B cell (primary cell): ENCODE measurements around the gene SPDYE3. TPM values are rescaled to one million over a fixed set of nuclear protein-coding genes. Genes with fewer than 3 reads are reported as not detected.
"Not testable (repeated sequence)": the region's sequence is repeated elsewhere in the genome, so short reads cannot be mapped to it uniquely, and the experiment has no call there.

Experiments
- ATAC-seq: fragments of 200-7000 bp; cut with Tn5 transposase; one replicate; pipeline ENCODE4 v1.10.0; 2021; ENCODE audit warnings: low read depth, mild to moderate bottlenecking, moderate number of reproducible peaks, moderate library complexity
- CTCF ChIA-PET: fragments of 350-600 bp; sonication (Branson Sonifier 250); formaldehyde crosslinking; loops from one replicate; lab custom pipeline; 2021; ENCODE audit warnings: antibody characterized with exemption, inconsistent platforms; lab: Charles Lee
- POLR2A ChIA-PET: fragments of 350-600 bp; sonication (Branson Sonifier 250); formaldehyde crosslinking; loops from one replicate; lab custom pipeline; 2021; ENCODE audit warnings: antibody characterized with exemption; lab: Charles Lee
- DNase-seq: peaks from one replicate; pipeline ENCODE4 v3.0.0; 2013
- H2AFZ ChIP-seq: 2 replicates; pipeline ENCODE4 v1.6.1; 2012; ENCODE audit warnings: mild to moderate bottlenecking, low read depth, low read length; ENCODE audit not compliant: insufficient read depth, poor library complexity, severe bottlenecking
- H3K27ac ChIP-seq, 2 donors: 1 replicate in 1 of 2; 2 replicates in 1 of 2; pipeline ENCODE4 v1.5.1; 2012 to 2013; ENCODE audit warnings: low read length in 2 of 2, mild to moderate bottlenecking in 2 of 2, moderate library complexity in 1 of 2
- H3K27me3 ChIP-seq, 4 experiments: fragments of 200-600 bp in 1 of 4; sonication (generic) in 1 of 4; replicated peaks in 1 of 4; 1 replicate in 2 of 4; 2 replicates in 2 of 4; pipeline versions ENCODE4 v1.6.1 to v1.7.0; 2013 to 2016; ENCODE audit warnings: low read length in 3 of 4, mild to moderate bottlenecking in 2 of 4, mixed read lengths in 1 of 4, moderate library complexity in 1 of 4; ENCODE audit not compliant: insufficient read depth in 4 of 4, control insufficient read depth in 3 of 4; ENCODE audit errors: control extremely low read depth in 1 of 4
- H3K36me3 ChIP-seq, 2 experiments: replicated peaks in 1 of 2; 1 replicate in 1 of 2; 2 replicates in 1 of 2; pipeline versions ENCODE4 v1.6.1 to v1.7.1; 2013; ENCODE audit warnings: low read length in 1 of 2; ENCODE audit not compliant: insufficient read depth in 2 of 2, control insufficient read depth in 1 of 2; ENCODE audit errors: control extremely low read depth in 1 of 2, extremely low read depth in 1 of 2
- H3K4me1 ChIP-seq, 2 donors: fragments of 200-600 bp in 1 of 2; sonication (generic) in 1 of 2; 1 replicate in 1 of 2; 2 replicates in 1 of 2; pipeline versions ENCODE4 v1.5.1 to v1.6.1; 2013 to 2017; ENCODE audit warnings: low read length in 2 of 2; ENCODE audit not compliant: control insufficient read depth in 2 of 2, insufficient read depth in 2 of 2
- H3K4me2 ChIP-seq: replicated peaks from 2 replicates; pipeline ENCODE3; 2012; ENCODE audit warnings: mild to moderate bottlenecking, low read depth, low read length; ENCODE audit not compliant: poor library complexity, severe bottlenecking
- H3K4me3 ChIP-seq, 5 experiments: fragments of 200-600 bp in 1 of 5; sonication (generic) in 1 of 5; 1 replicate in 3 of 5; 2 replicates in 2 of 5; pipeline versions ENCODE4 v1.5.1 to v1.7.0; 2011 to 2016; ENCODE audit warnings: low read length in 4 of 5, mild to moderate bottlenecking in 4 of 5, low read depth in 2 of 5, control low read depth in 1 of 5, moderate library complexity in 1 of 5; ENCODE audit not compliant: insufficient read depth in 1 of 5; ENCODE audit errors: control extremely low read depth in 1 of 5, extremely low read depth in 1 of 5
- H3K79me2 ChIP-seq: fragments of 200-600 bp; sonication (generic); one replicate; pipeline ENCODE4 v1.6.0; 2016; ENCODE audit warnings: low read length; ENCODE audit not compliant: control insufficient read depth, insufficient read depth
- H3K9ac ChIP-seq: fragments of 200-600 bp; sonication (generic); 2 replicates; pipeline ENCODE4 v1.6.1; 2017; ENCODE audit warnings: mild to moderate bottlenecking, low read length, moderate library complexity
- H3K9me3 ChIP-seq, 3 donors: one replicate each; pipeline versions ENCODE4 v1.6.1 to v1.7.1; 2013; ENCODE audit warnings: low read length in 2 of 3; ENCODE audit not compliant: control insufficient read depth in 2 of 3, insufficient read depth in 1 of 3; ENCODE audit errors: control extremely low read depth in 1 of 3
- H4K20me1 ChIP-seq: 2 replicates; pipeline ENCODE4 v1.6.0; 2012; ENCODE audit warnings: mild to moderate bottlenecking, low read length; ENCODE audit not compliant: insufficient read depth, control insufficient read depth, poor library complexity, severe bottlenecking
- H3K27ac Mint-ChIP-seq: one replicate; pipeline ENCODE4 v1.8.0; 2021; ENCODE audit warnings: mixed read lengths
- H3K27me3 Mint-ChIP-seq: one replicate; pipeline ENCODE4 v1.8.0; 2021; ENCODE audit warnings: mixed read lengths
- H3K4me1 Mint-ChIP-seq: one replicate; pipeline ENCODE4 v1.8.0; 2021; ENCODE audit warnings: mixed read lengths
- H3K4me3 Mint-ChIP-seq: one replicate; pipeline ENCODE4 v1.8.0; 2021; ENCODE audit warnings: mixed read lengths
- H3K9me3 Mint-ChIP-seq: one replicate; pipeline ENCODE4 v1.8.0; 2022; ENCODE audit warnings: mixed read lengths; ENCODE audit not compliant: insufficient read depth
- WGBS: methylation state at CpG from one replicate; pipeline ENCODE4 v1.1.5; 2013; ENCODE audit warnings: missing lambda C conversion rate; ENCODE audit not compliant: insufficient coverage; 5-methylcytosine and 5-hydroxymethylcytosine counted together
- intact Hi-C: fragments of 100-400 bp; cut with micrococcal nuclease; formaldehyde crosslinking; loops from one replicate; pipeline ENCODE4 v1.10.0; 2022
- polyA plus RNA-seq: library from polyadenylated mRNA; depleted of rRNA; stranded (reverse); fragments of >200 nt; gene quantifications from 2 replicates; pipeline ENCODE4 v1.2.3, GENCODE V29; 2012
- total RNA-seq, 2 donors: library from RNA; stranded (reverse); fragments of 120-200 nt in 1 of 2; gene quantifications; 1 replicate in 1 of 2; 2 replicates in 1 of 2; pipeline versions ENCODE4 v1.2.3 to v1.2.4, GENCODE V29; 2013 to 2022

Gene SPDYE3
- total and polyA plus RNA-seq, 2 donors (not counting 1 experiment from before 2014, with no cell fraction given): not detected

GRCh38 chr7:100269306-100270045 lies 38.0 kb upstream of the SPDYE3 start:
- POLR2A ChIA-PET, CTCF ChIA-PET, H3K27me3 ChIP-seq, H3K4me1 ChIP-seq, H3K4me3 ChIP-seq, H3K9me3 Mint-ChIP-seq, H3K27me3 Mint-ChIP-seq, H3K9ac ChIP-seq, H3K27ac ChIP-seq, H3K4me2 ChIP-seq, ATAC-seq, H3K36me3 ChIP-seq, H3K9me3 ChIP-seq, H3K4me3 Mint-ChIP-seq, H2AFZ ChIP-seq, H3K27ac Mint-ChIP-seq, H4K20me1 ChIP-seq, DNase-seq: not testable (repeated sequence)
- WGBS: 91% methylated on average over 12 of the region's 14 CpGs
- H3K4me1 Mint-ChIP-seq: peaks cover 24% of the 10 kb centered on the region
- peaks cover 14% of the 10 kb centered on the region for H3K79me2 ChIP-seq
- intact Hi-C loops: loop anchor here (5.0 to 10.0 kb wide), 2 partner anchors 75 to 122 kb away; partner anchors contain the start of gene LAMTOR4

- H3K36me3 ChIP-seq, H3K27ac Mint-ChIP-seq, H3K9me3 Mint-ChIP-seq, H3K9ac ChIP-seq, POLR2A ChIA-PET, H3K27me3 ChIP-seq, H3K9me3 ChIP-seq, H3K4me2 ChIP-seq, H3K27me3 Mint-ChIP-seq, H3K4me1 ChIP-seq, H4K20me1 ChIP-seq, CTCF ChIA-PET, H2AFZ ChIP-seq, ATAC-seq, DNase-seq, H3K4me3 ChIP-seq, H3K27ac ChIP-seq: not testable (repeated sequence)
- WGBS: 62% methylated on average over 7 of the region's 23 CpGs
- peaks cover 14% of the 10 kb centered on the region for H3K79me2 ChIP-seq
- Mint-ChIP-seq H3K4me3 (peak overlapping the region; percentile 86), H3K4me1 (peaks cover 29% of the 10 kb centered on the region)
- intact Hi-C loops: loop anchor here (5.0 to 10.0 kb wide), 2 partner anchors 75 to 123 kb away; partner anchors contain the start of gene LAMTOR4
These were observed 37.2 kb upstream of the SPDYE3 start for GRCh38 chr7:100270046-100270918.

- POLR2A ChIA-PET: interaction anchor here (0.8 kb wide), 1 partner anchor 157 kb away, joined by 3 read pairs; the partner anchor contains the start of gene ZCWPW1
- peak overlapping the region; percentile 86 for H3K4me3 Mint-ChIP-seq
- not testable (repeated sequence) for H3K9ac ChIP-seq, H3K27me3 Mint-ChIP-seq, H3K36me3 ChIP-seq, H4K20me1 ChIP-seq, H2AFZ ChIP-seq, H3K27me3 ChIP-seq, H3K9me3 ChIP-seq, H3K4me1 ChIP-seq, ATAC-seq, H3K9me3 Mint-ChIP-seq, H3K27ac ChIP-seq
- intact Hi-C loops: loop anchor here (5.0 to 10.0 kb wide), 2 partner anchors 74 to 124 kb away; partner anchors contain the start of gene LAMTOR4
- CTCF ChIA-PET: interaction anchor here (2.0 kb wide), 1 partner anchor 138 kb away, joined by 10 read pairs; no protein-coding TSS in a partner anchor
- Histone ChIP-seq H3K4me2 (peak overlapping the region; percentile 81), H3K4me3 (peak overlapping the region in 2 of 5 experiments; percentile 31 to 42), H3K79me2 (peaks cover 14% of the 10 kb centered on the region)
- peak overlapping the region; percentile 80 for H3K27ac Mint-ChIP-seq
- DNase-seq: peak; percentile 20
- 13% methylated on average over 1 of the region's 29 CpGs for WGBS
- H3K4me1 Mint-ChIP-seq: peaks cover 26% of the 10 kb centered on the region
These were observed 36.4 kb upstream of the SPDYE3 start for GRCh38 chr7:100270941-100271593.
